Measurements from ENCODE around the gene FAM20C.

DNA sequence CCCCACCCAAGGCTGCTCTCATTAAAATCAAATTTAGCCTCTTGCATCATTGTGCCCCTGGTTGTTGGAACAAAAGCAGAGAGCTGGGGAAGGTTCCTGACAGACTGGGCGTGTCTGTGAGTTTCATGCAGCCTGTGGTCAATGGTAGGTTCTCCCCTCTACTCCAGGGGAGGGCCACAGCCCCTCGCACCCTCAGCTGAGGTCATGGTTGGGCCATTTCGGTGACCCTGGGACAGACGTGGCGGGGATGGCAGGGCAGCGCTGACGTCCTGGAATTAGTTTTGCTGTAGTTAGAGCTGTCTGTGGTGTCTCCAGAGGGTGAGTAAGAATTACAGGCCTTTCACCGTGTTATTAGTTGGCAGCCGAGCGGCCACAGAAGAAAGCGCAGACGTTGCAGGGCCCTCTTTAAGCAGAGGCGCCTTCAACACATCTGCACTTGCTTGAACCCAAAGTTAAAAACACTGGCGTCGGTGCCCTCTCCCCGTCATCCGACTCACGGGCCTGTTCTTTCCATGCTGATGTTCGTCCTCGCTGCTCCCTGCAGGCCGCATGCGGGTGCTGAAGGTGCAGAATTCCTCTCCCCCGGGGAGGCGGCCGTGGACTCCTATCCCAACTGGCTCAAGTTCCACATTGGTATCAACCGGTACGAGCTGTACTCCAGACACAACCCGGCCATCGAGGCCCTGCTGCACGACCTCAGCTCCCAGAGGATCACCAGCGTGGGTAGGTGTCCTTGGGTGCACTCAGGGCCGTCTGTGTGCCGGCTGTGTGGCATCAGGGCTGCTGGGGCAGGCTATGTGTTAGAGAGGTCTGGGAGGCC is 2.8 kb downstream of the FAM20C start:
- TF ChIP-seq POLR2AphosphoS5 (IDR thresholded peaks at IDR 0.05; ENCODE audit: low read length) (no peak), CREB1 (IDR thresholded peaks at IDR 0.05; ENCODE audit: low read depth) (no peak), USF1 (IDR thresholded peaks at IDR 0.05; ENCODE audit: borderline replicate concordance, extremely low read length, insufficient read depth, low read depth, low read length) (no peak), POLR2A (IDR thresholded peaks at IDR 0.05; ENCODE audit: low read depth, low read length) (no peak), NRF1 (conservative IDR thresholded peaks at IDR 0.05; ENCODE audit: low read depth, low read length) (no peak), RCOR1 (conservative IDR thresholded peaks at IDR 0.05; ENCODE audit: low read depth, low read length) (no peak), FOS (IDR thresholded peaks at IDR 0.05; ENCODE audit: borderline replicate concordance, extremely low read depth, insufficient read length) (no peak), SIN3A (IDR thresholded peaks at IDR 0.05; ENCODE audit: low read depth, low read length) (no peak), LARP7 (IDR thresholded peaks at IDR 0.05) (no peak), SPI1 (IDR thresholded peaks at IDR 0.05; ENCODE audit: borderline replicate concordance, insufficient read depth, low read depth, low read length) (no peak)
- TF ChIP-seq, protein P1, sequence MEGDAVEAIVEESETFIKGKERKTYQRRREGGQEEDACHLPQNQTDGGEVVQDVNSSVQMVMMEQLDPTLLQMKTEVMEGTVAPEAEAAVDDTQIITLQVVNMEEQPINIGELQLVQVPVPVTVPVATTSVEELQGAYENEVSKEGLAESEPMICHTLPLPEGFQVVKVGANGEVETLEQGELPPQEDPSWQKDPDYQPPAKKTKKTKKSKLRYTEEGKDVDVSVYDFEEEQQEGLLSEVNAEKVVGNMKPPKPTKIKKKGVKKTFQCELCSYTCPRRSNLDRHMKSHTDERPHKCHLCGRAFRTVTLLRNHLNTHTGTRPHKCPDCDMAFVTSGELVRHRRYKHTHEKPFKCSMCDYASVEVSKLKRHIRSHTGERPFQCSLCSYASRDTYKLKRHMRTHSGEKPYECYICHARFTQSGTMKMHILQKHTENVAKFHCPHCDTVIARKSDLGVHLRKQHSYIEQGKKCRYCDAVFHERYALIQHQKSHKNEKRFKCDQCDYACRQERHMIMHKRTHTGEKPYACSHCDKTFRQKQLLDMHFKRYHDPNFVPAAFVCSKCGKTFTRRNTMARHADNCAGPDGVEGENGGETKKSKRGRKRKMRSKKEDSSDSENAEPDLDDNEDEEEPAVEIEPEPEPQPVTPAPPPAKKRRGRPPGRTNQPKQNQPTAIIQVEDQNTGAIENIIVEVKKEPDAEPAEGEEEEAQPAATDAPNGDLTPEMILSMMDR (IDR thresholded peaks at IDR 0.05 in 2 of 3, conservative IDR thresholded peaks at IDR 0.05 in 1 of 3; ENCODE audit: control insufficient read depth in 2 of 3, extremely low read depth in 1 of 3, insufficient read depth in 1 of 3, low read depth in 3 of 3, low read length in 3 of 3), result no peak
- TF ChIP-seq, protein P2, sequence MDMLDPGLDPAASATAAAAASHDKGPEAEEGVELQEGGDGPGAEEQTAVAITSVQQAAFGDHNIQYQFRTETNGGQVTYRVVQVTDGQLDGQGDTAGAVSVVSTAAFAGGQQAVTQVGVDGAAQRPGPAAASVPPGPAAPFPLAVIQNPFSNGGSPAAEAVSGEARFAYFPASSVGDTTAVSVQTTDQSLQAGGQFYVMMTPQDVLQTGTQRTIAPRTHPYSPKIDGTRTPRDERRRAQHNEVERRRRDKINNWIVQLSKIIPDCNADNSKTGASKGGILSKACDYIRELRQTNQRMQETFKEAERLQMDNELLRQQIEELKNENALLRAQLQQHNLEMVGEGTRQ (IDR thresholded peaks at IDR 0.05; ENCODE audit: borderline replicate concordance, low read depth, low read length), result no peak
